Mammary epithelial cell (primary cell): ENCODE measurements around the gene ANKRD65.

ENCODE experiments used
- EZH2 ChIP-seq: IDR thresholded peaks from 2 replicates; pipeline ENCODE4 v1.6.1; 2012; ENCODE audit warnings: low read length, inconsistent platforms, borderline replicate concordance
- TF ChIP-seq, protein P1 (sequence below), 2 donors: IDR thresholded peaks in 1 of 2; conservative IDR thresholded peaks in 1 of 2; 2 replicates each; pipeline ENCODE4 v1.5.1; 2011 to 2012; ENCODE audit warnings: inconsistent platforms in 2 of 2, low read length in 2 of 2, mild to moderate bottlenecking in 2 of 2, control low read depth in 1 of 2, low read depth in 1 of 2; ENCODE audit not compliant: insufficient read depth in 1 of 2; ENCODE audit errors: extremely low read depth in 1 of 2

- TF ChIP-seq, protein P1, sequence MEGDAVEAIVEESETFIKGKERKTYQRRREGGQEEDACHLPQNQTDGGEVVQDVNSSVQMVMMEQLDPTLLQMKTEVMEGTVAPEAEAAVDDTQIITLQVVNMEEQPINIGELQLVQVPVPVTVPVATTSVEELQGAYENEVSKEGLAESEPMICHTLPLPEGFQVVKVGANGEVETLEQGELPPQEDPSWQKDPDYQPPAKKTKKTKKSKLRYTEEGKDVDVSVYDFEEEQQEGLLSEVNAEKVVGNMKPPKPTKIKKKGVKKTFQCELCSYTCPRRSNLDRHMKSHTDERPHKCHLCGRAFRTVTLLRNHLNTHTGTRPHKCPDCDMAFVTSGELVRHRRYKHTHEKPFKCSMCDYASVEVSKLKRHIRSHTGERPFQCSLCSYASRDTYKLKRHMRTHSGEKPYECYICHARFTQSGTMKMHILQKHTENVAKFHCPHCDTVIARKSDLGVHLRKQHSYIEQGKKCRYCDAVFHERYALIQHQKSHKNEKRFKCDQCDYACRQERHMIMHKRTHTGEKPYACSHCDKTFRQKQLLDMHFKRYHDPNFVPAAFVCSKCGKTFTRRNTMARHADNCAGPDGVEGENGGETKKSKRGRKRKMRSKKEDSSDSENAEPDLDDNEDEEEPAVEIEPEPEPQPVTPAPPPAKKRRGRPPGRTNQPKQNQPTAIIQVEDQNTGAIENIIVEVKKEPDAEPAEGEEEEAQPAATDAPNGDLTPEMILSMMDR (conservative IDR thresholded peaks at IDR 0.05 in 1 of 2, IDR thresholded peaks at IDR 0.05 in 1 of 2; ENCODE audit: extremely low read depth in 1 of 2, insufficient read depth in 1 of 2, low read depth in 1 of 2, low read length in 2 of 2): no peak
- TF ChIP-seq EZH2: no peak
These were observed 16.9 kb upstream of the ANKRD65 start for GRCh38 chr1:1437904-1438376.
